Measurements from ENCODE around the gene NUDT19. TPM values are rescaled to one million over a fixed set of nuclear protein-coding genes. Genes with fewer than 3 reads are reported as not detected.

NUDT19 gene
- total and polyA plus RNA-seq, 9 of the 15 experiments (the other 6 are each of a cell fraction or from before 2014, with no cell fraction given): 9.6 to 38.6 (median 14.4) TPM

DNA sequence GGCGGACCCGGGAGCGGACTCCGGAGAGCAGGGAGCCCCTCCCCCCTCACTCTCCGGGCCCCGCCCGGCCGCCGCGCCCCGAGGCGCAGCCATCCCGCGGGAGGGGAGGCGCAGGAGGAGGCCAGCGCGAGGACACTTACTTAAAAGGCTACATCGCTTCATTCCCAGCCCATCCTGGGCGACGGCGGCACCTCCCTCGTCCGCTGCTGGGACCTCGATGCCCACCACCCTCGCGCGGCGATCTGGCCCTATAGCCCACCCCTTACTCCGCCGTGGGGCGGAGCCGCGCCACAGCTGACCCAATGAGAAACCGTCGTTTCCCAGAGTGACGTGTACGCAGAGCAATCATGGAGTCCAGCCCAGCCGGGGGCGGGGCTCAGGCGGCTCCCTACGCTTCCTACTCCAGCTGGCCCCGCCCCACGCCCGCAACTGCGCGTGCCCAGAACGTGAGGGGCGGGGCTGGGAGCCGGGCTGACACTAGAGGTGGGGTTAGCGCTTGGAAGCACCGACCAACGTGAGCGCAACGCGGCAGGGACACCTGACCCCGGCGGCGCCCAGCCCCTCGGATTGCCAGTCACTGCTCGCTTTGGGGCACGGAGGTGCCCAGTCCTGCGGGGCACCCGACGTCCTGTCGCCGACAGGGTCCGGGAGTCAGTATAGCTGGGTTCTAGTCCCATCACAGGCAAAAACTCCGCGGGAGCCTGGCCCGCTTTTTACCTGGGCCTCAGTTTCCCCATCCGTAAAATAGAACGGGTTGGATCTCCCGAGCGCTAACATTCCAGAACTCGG is 16.5 kb upstream of the NUDT19 start, which contains the start of gene ANKRD27 (continued):
- TF ChIP-seq, protein P1, sequence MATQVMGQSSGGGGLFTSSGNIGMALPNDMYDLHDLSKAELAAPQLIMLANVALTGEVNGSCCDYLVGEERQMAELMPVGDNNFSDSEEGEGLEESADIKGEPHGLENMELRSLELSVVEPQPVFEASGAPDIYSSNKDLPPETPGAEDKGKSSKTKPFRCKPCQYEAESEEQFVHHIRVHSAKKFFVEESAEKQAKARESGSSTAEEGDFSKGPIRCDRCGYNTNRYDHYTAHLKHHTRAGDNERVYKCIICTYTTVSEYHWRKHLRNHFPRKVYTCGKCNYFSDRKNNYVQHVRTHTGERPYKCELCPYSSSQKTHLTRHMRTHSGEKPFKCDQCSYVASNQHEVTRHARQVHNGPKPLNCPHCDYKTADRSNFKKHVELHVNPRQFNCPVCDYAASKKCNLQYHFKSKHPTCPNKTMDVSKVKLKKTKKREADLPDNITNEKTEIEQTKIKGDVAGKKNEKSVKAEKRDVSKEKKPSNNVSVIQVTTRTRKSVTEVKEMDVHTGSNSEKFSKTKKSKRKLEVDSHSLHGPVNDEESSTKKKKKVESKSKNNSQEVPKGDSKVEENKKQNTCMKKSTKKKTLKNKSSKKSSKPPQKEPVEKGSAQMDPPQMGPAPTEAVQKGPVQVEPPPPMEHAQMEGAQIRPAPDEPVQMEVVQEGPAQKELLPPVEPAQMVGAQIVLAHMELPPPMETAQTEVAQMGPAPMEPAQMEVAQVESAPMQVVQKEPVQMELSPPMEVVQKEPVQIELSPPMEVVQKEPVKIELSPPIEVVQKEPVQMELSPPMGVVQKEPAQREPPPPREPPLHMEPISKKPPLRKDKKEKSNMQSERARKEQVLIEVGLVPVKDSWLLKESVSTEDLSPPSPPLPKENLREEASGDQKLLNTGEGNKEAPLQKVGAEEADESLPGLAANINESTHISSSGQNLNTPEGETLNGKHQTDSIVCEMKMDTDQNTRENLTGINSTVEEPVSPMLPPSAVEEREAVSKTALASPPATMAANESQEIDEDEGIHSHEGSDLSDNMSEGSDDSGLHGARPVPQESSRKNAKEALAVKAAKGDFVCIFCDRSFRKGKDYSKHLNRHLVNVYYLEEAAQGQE (IDR thresholded peaks at IDR 0.05; ENCODE audit: borderline replicate concordance): peak; percentile 18; the same call in 1 of the 2 replicates
- TF ChIP-seq, protein P1 (CRISPR knock-in tag; IDR thresholded peaks at IDR 0.05; ENCODE audit: low read depth): no peak
- TF ChIP-seq SNIP1 (IDR thresholded peaks at IDR 0.05; ENCODE audit: low read depth) (no peak), RBFOX2 (IDR thresholded peaks at IDR 0.05; ENCODE audit: low read depth, low read length) (peak; percentile 81), MCM2 (IDR thresholded peaks at IDR 0.05; ENCODE audit: low read depth) (no peak), POLR2B (IDR thresholded peaks at IDR 0.05; ENCODE audit: low read depth, partially characterized antibody) (no peak), ELF4 (CRISPR knock-in tag; IDR thresholded peaks at IDR 0.05) (no peak), RBM17 (IDR thresholded peaks at IDR 0.05; ENCODE audit: borderline replicate concordance, low read depth, low read length) (no peak), RNF2 (IDR thresholded peaks at IDR 0.05) (no peak), PCBP2 (IDR thresholded peaks at IDR 0.05; ENCODE audit: low read depth, low read length, poor library complexity, severe bottlenecking) (no peak), MXI1 (IDR thresholded peaks at IDR 0.05; ENCODE audit: low read depth, low read length) (0 out of 2 replicates have a peak, but pooled peaks have one; percentile 6), SMC3 (conservative IDR thresholded peaks at IDR 0.05; ENCODE audit: insufficient read depth, low read depth, low read length) (no peak)
- TF ChIP-seq, protein P2, sequence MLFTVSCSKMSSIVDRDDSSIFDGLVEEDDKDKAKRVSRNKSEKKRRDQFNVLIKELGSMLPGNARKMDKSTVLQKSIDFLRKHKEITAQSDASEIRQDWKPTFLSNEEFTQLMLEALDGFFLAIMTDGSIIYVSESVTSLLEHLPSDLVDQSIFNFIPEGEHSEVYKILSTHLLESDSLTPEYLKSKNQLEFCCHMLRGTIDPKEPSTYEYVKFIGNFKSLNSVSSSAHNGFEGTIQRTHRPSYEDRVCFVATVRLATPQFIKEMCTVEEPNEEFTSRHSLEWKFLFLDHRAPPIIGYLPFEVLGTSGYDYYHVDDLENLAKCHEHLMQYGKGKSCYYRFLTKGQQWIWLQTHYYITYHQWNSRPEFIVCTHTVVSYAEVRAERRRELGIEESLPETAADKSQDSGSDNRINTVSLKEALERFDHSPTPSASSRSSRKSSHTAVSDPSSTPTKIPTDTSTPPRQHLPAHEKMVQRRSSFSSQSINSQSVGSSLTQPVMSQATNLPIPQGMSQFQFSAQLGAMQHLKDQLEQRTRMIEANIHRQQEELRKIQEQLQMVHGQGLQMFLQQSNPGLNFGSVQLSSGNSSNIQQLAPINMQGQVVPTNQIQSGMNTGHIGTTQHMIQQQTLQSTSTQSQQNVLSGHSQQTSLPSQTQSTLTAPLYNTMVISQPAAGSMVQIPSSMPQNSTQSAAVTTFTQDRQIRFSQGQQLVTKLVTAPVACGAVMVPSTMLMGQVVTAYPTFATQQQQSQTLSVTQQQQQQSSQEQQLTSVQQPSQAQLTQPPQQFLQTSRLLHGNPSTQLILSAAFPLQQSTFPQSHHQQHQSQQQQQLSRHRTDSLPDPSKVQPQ (CRISPR knock-in tag; IDR thresholded peaks at IDR 0.05; ENCODE audit: borderline replicate concordance): no peak
- TF ChIP-seq, protein P3, sequence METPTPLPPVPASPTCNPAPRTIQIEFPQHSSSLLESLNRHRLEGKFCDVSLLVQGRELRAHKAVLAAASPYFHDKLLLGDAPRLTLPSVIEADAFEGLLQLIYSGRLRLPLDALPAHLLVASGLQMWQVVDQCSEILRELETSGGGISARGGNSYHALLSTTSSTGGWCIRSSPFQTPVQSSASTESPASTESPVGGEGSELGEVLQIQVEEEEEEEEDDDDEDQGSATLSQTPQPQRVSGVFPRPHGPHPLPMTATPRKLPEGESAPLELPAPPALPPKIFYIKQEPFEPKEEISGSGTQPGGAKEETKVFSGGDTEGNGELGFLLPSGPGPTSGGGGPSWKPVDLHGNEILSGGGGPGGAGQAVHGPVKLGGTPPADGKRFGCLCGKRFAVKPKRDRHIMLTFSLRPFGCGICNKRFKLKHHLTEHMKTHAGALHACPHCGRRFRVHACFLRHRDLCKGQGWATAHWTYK (CRISPR knock-in tag; IDR thresholded peaks at IDR 0.05): no peak
- TF ChIP-seq, protein P4, sequence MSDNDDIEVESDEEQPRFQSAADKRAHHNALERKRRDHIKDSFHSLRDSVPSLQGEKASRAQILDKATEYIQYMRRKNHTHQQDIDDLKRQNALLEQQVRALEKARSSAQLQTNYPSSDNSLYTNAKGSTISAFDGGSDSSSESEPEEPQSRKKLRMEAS (CRISPR knock-in tag; IDR thresholded peaks at IDR 0.05): peak; percentile 32

Data from K562 (cell line).